GM18519 (cell line): ENCODE results near the gene TTI1.
"Not testable (repeated sequence)": the region's sequence is repeated elsewhere in the genome, so short reads cannot be mapped to it uniquely, and the experiment has no call there.

ENCODE experiments used
- ATAC-seq: cut with Tn5 transposase; IDR thresholded peaks from one replicate; pipeline ENCODE4 v1.9.1; 2021; ENCODE audit warnings: mild to moderate bottlenecking, moderate library complexity; ENCODE audit not compliant: unreplicated experiment, low FRiP score

TTI1 gene

DNA sequence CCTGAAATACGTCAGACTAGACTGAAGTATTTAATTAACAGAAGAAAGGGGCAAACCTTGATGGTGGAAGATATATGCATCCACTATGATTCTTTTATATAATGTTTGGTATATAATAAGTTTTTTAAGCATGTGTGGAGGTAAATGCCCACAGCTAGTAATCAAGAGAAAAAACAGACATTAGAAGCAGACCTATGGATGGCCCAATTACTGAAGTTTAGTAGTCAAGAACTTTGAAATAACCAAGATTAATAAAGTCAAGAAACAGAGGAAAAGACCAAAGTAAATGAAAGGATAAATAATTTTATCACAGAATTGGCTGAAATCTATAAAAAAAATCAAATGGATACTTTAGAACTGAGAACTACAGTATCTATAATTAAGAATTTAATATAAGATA is 15.3 kb downstream of the TTI1 start:
- no peak for ATAC-seq

GRCh38 chr20:38013887-38014286 is 19.4 kb downstream of the TTI1 start:
- ATAC-seq = no peak

DNA sequence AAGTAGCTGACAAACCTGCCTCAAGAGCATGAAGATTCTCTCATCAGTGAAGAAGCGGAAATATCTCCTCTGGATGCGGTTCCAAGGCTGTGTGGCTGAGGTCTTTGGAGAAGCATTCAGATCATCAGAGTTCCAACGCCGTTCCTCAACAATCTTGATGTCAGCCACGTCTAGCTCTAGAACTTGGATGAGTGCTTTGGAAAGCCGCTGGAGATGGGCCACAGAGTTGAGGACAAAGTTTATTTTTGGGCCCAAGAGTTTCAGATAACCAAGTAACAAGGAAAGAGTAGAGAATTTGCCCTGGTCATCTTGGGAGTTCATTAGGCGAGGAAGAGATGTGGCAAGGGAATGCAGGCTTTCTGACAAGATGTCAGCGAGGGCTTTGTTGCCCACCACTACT is 20.9 kb downstream of the TTI1 start:
- no peak for ATAC-seq

- no peak for ATAC-seq
Measured at GRCh38 chr20:38011696-38012095, 21.6 kb downstream of the TTI1 start.

- not testable (repeated sequence) for ATAC-seq
Measured at GRCh38 chr20:38009416-38009815, 23.8 kb downstream of the TTI1 start.

DNA sequence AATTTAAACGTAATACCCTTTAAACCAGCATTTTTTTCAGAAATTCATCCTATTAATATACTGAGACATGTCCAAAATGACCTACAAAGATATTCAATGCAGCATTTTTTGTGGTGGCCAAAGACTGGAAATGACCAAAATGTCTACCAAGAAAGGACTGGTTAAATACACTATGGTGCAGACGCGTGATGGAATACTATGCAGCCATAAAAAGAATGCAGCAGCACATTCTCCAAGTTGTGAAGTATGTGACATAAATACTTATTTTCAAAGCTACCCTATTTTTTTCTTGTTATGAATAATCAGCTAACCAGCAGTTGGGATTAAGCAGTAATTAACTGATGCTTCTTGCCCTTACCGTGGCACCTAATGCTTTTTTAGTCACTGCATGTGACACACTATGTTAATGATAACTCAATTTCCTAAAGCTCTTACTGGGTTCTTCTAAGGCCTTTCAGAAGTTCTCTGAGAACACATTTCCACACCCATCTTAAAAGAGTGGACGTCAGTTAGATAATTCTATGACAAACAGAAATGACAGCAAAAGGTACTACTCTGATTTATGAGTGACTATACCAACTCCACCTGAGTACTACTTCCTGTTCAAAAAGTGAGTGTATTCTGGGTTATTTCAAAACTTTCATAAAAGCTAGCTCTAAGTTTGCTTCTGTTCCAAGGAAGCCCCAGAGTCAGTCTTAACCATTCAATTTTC is 24.9 kb downstream of the TTI1 start:
- no peak for ATAC-seq

DNA sequence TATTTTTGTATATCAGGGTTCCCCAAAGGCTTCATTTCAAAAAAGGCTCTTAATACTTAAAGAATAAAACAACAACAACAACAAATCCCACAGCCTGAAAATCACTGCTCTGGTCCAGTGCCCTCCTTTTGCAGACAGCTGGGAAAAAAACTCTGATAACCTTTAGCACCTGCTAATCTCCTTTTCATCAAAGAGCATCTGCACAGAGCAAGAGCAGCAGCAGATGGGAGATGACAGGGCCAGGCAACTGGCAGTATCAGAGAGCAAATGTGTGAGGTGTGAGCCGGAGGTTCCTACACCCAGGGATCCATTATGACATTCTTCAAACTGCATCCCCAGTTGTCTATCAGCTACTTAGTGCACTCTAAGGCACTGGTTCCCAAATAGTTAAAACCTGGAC is 25.7 kb downstream of the TTI1 start:
- no peak for ATAC-seq

DNA sequence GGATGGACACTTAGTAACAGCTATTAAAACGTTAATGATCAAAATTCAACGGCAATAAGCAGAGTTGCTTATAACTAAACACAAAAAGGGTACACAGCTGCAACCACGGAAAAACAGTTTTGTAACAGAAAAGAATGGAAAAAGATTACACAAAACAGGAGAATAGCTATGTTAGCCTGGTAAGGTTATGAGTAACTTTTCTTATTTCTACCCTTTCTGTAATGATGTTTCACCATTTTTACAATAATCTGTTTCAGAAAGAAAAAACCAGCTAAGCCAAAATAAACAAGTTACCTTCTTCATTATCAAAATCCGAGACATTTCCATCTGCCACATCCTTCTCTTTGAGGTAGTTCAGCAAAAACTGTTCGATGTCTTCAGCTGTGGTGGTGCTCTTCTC is 27.4 kb downstream of the TTI1 start:
- no peak for ATAC-seq

DNA sequence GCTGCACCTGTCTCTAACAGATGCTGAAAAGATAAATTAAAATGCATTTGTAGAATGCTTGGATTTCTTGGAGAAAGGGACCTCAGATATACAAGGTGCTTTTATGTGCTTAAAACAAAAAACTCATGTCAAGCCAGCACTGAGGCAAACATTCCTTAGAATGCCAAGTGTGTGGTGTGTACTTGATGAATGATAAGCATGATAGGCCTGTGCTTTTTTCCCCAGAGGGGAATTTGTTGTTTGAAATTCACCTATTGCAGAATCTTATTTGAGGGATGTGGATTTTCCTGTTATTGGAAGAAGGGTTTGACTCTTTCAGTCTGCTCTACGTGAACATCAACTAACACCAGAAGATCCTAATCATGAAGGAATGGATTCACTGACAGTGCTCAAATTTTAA is 28.8 kb downstream of the TTI1 start:
- ATAC-seq = no peak

DNA sequence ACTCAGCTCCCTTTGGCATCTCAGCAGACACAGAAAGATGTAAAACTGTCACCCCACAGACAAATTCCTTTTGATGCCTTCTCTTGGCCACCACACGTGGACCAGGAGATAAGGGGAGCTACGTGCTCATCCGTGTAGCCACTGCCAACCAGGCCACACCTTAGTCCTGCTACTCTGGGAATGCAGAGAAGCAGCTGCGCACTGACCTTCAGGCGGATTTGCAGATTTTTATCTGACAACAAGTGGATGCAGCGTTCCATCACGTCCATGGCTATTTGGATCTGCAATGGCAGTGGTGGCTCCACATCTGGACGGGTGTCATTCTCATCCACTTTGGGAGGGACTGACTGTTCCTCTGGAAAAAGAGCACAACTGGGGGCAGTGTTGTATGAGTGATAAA is 30.8 kb downstream of the TTI1 start:
- ATAC-seq = no peak

GRCh38 chr20:38001981-38002380 is 31.3 kb downstream of the TTI1 start:
- no peak for ATAC-seq

- ATAC-seq = no peak
Measured at GRCh38 chr20:38001173-38001875, 31.9 kb downstream of the TTI1 start.

DNA sequence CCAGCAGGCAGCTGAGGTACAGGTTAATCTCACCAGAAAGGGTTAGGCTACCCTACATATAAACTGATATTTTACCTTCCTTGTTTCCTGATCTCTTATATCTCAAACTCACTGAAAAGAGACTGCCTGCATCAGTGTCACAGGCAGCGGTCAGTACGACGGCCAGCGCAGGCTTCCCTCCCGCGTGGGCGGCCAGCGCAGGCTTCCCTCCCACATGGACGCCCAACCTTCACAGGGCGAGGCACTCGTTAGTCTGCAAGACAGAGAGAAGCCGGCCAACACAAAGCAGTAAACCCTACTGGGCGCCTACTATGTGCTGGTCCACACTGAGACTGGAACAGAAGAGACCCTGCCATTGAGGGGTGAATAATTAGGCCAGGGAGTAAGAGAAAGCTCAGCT is 33.0 kb downstream of the TTI1 start:
- ATAC-seq = no peak

GRCh38 chr20:37999526-38000263 is 33.6 kb downstream of the TTI1 start:
- ATAC-seq = no peak

DNA sequence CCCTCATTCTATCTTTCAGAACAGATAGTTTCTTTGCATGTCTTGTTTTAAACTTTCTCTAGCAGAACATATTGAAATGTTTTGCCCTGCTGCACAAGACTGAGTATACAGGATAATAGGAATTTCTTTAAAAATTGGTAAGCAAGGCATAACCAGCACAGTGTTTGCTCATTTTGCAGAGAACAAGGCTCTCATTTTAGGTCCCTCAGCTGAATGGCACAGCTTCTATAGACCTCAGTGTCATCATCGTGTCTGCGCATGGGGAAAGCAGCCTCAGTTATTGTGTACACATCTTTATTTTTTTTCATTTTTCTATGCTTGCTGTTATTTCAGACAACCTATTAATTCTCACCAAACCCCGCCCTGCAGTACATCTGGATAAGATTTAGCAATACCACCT is 35.7 kb downstream of the TTI1 start:
- no peak for ATAC-seq

- no peak for ATAC-seq
Measured at GRCh38 chr20:37995856-37996605, 37.2 kb downstream of the TTI1 start.

GRCh38 chr20:37994512-37994911 is 38.7 kb downstream of the TTI1 start:
- no peak for ATAC-seq

- no peak for ATAC-seq
Measured at GRCh38 chr20:37992802-37993409, 40.4 kb downstream of the TTI1 start.

GRCh38 chr20:37991908-37992307 is 41.3 kb downstream of the TTI1 start:
- ATAC-seq = no peak

GRCh38 chr20:37991157-37991866 is 41.9 kb downstream of the TTI1 start:
- ATAC-seq = no peak
